Smooth muscle cell (in vitro differentiated cells): ENCODE results near the gene MAP2K4. TPM values are rescaled to one million over a fixed set of nuclear protein-coding genes. Genes with fewer than 3 reads are reported as not detected.

Experiments used
- DNase-seq: peaks from one replicate; lab custom pipeline; 2025; ENCODE audit not compliant: unreplicated experiment; lab: John Stamatoyannopoulos, UW
- H2AFZ ChIP-seq: fragments of 200-600 bp; sonication (generic); 2 replicates; pipeline ENCODE4 v1.6.0; 2016; ENCODE audit warnings: antibody characterized with exemption, low read depth, mild to moderate bottlenecking
- H3F3A ChIP-seq: fragments of 200-600 bp; sonication (generic); 2 replicates; pipeline ENCODE4 v1.6.0; 2017; ENCODE audit warnings: antibody characterized with exemption, low read depth
- H3K27ac ChIP-seq: fragments of 200-600 bp; sonication (generic); 2 replicates; pipeline ENCODE4 v1.5.1; 2016; ENCODE audit warnings: low read depth, mild to moderate bottlenecking
- H3K27me3 ChIP-seq: fragments of 200-600 bp; sonication (generic); 2 replicates; pipeline ENCODE4 v1.6.1; 2016; ENCODE audit warnings: low read depth, mild to moderate bottlenecking
- H3K36me3 ChIP-seq: fragments of 200-600 bp; sonication (generic); 2 replicates; pipeline ENCODE4 v1.5.1; 2016; ENCODE audit warnings: low read depth
- H3K4me1 ChIP-seq: fragments of 200-600 bp; sonication (generic); 2 replicates; pipeline ENCODE4 v1.5.1; 2016; ENCODE audit warnings: low read depth
- H3K4me2 ChIP-seq: fragments of 200-600 bp; sonication (generic); 2 replicates; pipeline ENCODE4 v1.6.0; 2016; ENCODE audit warnings: mild to moderate bottlenecking
- H3K4me3 ChIP-seq: fragments of 200-600 bp; sonication (generic); 2 replicates; pipeline ENCODE4 v1.5.1; 2016; ENCODE audit warnings: mild to moderate bottlenecking
- H3K79me2 ChIP-seq: fragments of 200-600 bp; sonication (generic); 2 replicates; pipeline ENCODE4 v1.6.0; 2016; ENCODE audit warnings: low read depth, mild to moderate bottlenecking
- H3K9ac ChIP-seq: fragments of 200-600 bp; sonication (generic); 2 replicates; pipeline ENCODE4 v1.6.0; 2016; ENCODE audit warnings: low read depth
- H3K9me3 ChIP-seq: fragments of 200-600 bp; sonication (generic); replicated peaks from 2 replicates; pipeline ENCODE4 v1.5.1; 2016; ENCODE audit warnings: low read depth
- H4K20me1 ChIP-seq: fragments of 200-600 bp; sonication (generic); 2 replicates; pipeline ENCODE4 v1.6.0; 2016; ENCODE audit warnings: low read depth
- CTCF ChIP-seq: fragments of 200-600 bp; sonication (generic); IDR thresholded peaks from 2 replicates; pipeline ENCODE4 v1.5.1; 2017; ENCODE audit warnings: borderline replicate concordance, mild to moderate bottlenecking, antibody characterized with exemption; ENCODE audit not compliant: insufficient read depth, poor library complexity, severe bottlenecking
- WGBS: methylation state at CpG from one replicate; pipeline ENCODE4 v1.1.7; 2016; ENCODE audit warnings: low lambda C conversion rate; 5-methylcytosine and 5-hydroxymethylcytosine counted together
- polyA plus RNA-seq: library from polyadenylated mRNA; unstranded; fragments of >200 nt; fragmentation: Nextera tagmentation; extraction: Ambion mirVana; gene quantifications from 2 replicates; pipeline ENCODE4 v1.2.1, GENCODE V29; 2016
- total RNA-seq: library from RNA; depleted of rRNA; stranded (reverse); fragments of >200 nt; gene quantifications from 2 replicates; pipeline ENCODE4 v1.2.3, GENCODE V29; 2014

The MAP2K4 gene
- total and polyA plus RNA-seq, 2 experiments from 2014 or later, result 33.0 to 54.9 TPM

DNA sequence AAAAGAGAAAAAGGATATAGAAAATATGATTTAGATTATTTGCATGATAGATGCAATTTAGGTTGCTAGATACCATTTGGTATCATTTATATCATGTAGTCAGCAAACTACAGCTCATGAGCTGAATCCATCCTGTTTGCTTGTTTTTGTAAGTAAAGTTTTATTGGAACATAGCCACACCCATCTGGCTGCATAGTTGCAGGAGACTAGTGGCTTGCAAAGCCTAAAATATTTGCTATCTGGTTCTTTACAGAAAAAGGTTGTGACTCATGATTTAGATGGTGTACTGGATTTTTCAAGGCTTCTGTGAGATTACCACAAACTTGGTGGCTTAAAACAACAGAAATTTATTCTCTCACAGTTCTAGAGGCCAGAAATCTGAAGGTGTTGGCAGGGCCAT lies 49.9 kb downstream of the MAP2K4 start:
- Histone ChIP-seq H3K4me1 (peaks cover 7% of the 10 kb centered on the region), H3F3A (peaks cover 18% of the 10 kb centered on the region), H3K36me3 (no peaks in the 10 kb centered on the region), H3K27ac (peak overlapping the region; percentile 34), H3K9ac (no peak overlapping the region), H3K4me2 (peak overlapping the region; percentile 16), H3K27me3 (no peaks in the 10 kb centered on the region), H4K20me1 (peaks cover 82% of the 10 kb centered on the region), H3K4me3 (no peak overlapping the region), H3K79me2 (peaks cover 57% of the 10 kb centered on the region), H3K9me3 (no peaks in the 10 kb centered on the region), H2AFZ (no peak overlapping the region)
- no peak for TF ChIP-seq CTCF
- no peak for DNase-seq

- Histone ChIP-seq H3K4me3 (no peak overlapping the region), H3F3A (peaks cover 6% of the 10 kb centered on the region), H3K4me2 (no peak overlapping the region), H3K27ac (no peak overlapping the region), H3K27me3 (no peaks in the 10 kb centered on the region), H3K9ac (no peak overlapping the region), H3K36me3 (peaks cover 3% of the 10 kb centered on the region), H3K9me3 (no peaks in the 10 kb centered on the region), H4K20me1 (peaks cover 64% of the 10 kb centered on the region), H3K79me2 (peaks cover 52% of the 10 kb centered on the region), H3K4me1 (peaks cover 1% of the 10 kb centered on the region), H2AFZ (no peak overlapping the region)
- TF ChIP-seq CTCF, result no peak
- no peak for DNase-seq
- WGBS, result 65% methylated on average over 3 of the region's 3 CpGs
Measured at GRCh38 chr17:12074346-12074745, 53.7 kb downstream of the MAP2K4 start.

GRCh38 chr17:12077773-12078172 lies 57.1 kb downstream of the MAP2K4 start:
- Histone ChIP-seq H4K20me1 (peaks cover 66% of the 10 kb centered on the region), H3K9ac (no peak overlapping the region), H3K36me3 (peaks cover 3% of the 10 kb centered on the region), H3K27ac (peak overlapping the region; percentile 88), H3K4me3 (no peak overlapping the region), H2AFZ (no peak overlapping the region), H3K79me2 (peaks cover 61% of the 10 kb centered on the region), H3K9me3 (no peaks in the 10 kb centered on the region), H3K4me1 (no peaks in the 10 kb centered on the region), H3K4me2 (no peak overlapping the region), H3K27me3 (no peaks in the 10 kb centered on the region), H3F3A (no peaks in the 10 kb centered on the region)
- WGBS, result 96% methylated on average over 2 of the region's 2 CpGs
- DNase-seq, result no peak
- TF ChIP-seq CTCF, result no peak

- peak overlapping the region; percentile 75 for H3K4me2 ChIP-seq
- DNase-seq, result no peak
- no peak overlapping the region for H3K9ac ChIP-seq
- peaks cover 66% of the 10 kb centered on the region for H4K20me1 ChIP-seq
- WGBS, result 7% methylated on average over 2 of the region's 2 CpGs
- no peak for TF ChIP-seq CTCF
- no peaks in the 10 kb centered on the region for H3F3A ChIP-seq
- H2AFZ ChIP-seq, result peak overlapping the region; percentile 30
- H3K27me3 ChIP-seq, result no peaks in the 10 kb centered on the region
- H3K79me2 ChIP-seq, result peaks cover 62% of the 10 kb centered on the region
- H3K4me3 ChIP-seq, result no peak overlapping the region
- no peaks in the 10 kb centered on the region for H3K4me1 ChIP-seq
- H3K9me3 ChIP-seq, result no peaks in the 10 kb centered on the region
- H3K27ac ChIP-seq, result peak overlapping the region; percentile 88
- H3K36me3 ChIP-seq, result peaks cover 3% of the 10 kb centered on the region
Measured at GRCh38 chr17:12078791-12079190, 58.1 kb downstream of the MAP2K4 start.
